ENCODE measurements around the gene ACAT1.
"Not testable (repeated sequence)": the region's sequence is repeated elsewhere in the genome, so short reads cannot be mapped to it uniquely, and the experiment has no call there.

The ACAT1 gene

DNA sequence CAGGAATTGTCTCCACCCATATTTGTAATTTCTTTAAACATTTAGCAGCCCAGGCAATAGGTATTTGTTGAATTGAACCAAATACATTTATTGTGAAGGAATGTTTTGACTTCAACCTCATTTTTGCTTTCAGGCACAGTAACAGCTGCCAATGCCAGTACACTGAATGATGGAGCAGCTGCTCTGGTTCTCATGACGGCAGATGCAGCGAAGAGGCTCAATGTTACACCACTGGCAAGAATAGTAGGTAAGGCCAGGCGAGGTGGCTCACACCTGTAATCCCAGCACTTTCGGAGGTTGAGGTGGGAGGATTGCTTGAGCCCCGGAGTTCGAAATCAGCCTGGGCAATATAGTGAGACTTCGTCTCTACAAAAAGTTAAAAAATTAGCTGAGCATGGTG, 20.9 kb downstream of the ACAT1 start:
- no peaks in the 10 kb centered on the region for H3K4me1 ChIP-seq (ENCODE audit: control insufficient read depth, insufficient read depth, low read length, poor library complexity, severe bottlenecking)
- no peaks in the 10 kb centered on the region for H3K9me3 ChIP-seq (ENCODE audit: control insufficient read depth, low read length)
- peaks cover 41% of the 10 kb centered on the region for H3K36me3 ChIP-seq (ENCODE audit: control insufficient read depth, insufficient read depth, low read length)
- H3K4me3 ChIP-seq (ENCODE audit: insufficient read depth, low read depth, low read length, poor library complexity, severe bottlenecking) = no peak overlapping the region
- no peak overlapping the region for H3K27ac ChIP-seq (ENCODE audit: insufficient read depth, low read length, poor library complexity, severe bottlenecking)
- H3K27me3 ChIP-seq (replicated peaks; ENCODE audit: control insufficient read depth, insufficient read depth, low read length, poor library complexity, severe bottlenecking) = no peaks in the 10 kb centered on the region
- no peak for DNase-seq

DNA sequence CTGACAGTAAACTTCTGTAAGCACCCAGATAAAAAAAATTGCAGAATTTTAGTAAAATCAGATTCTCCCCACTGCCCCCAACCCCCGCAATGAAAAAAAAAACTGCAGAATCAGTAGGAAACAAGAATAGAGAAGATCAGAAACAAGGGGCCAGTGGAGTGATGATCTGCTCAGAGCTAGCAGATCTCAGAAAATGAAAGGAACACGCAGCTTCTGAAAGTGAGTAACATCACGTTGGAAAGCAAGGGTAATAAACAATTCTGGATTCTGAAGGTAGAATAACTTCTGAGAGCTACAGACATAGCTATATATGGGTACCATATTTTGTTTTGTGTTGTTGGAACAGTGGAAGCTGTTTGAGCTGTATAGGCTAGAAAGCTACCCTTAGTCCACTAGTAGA, 23.2 kb downstream of the ACAT1 start:
- H3K9me3 ChIP-seq (ENCODE audit: control insufficient read depth, low read length) = no peaks in the 10 kb centered on the region
- peaks cover 57% of the 10 kb centered on the region for H3K36me3 ChIP-seq (ENCODE audit: control insufficient read depth, insufficient read depth, low read length)

DNA sequence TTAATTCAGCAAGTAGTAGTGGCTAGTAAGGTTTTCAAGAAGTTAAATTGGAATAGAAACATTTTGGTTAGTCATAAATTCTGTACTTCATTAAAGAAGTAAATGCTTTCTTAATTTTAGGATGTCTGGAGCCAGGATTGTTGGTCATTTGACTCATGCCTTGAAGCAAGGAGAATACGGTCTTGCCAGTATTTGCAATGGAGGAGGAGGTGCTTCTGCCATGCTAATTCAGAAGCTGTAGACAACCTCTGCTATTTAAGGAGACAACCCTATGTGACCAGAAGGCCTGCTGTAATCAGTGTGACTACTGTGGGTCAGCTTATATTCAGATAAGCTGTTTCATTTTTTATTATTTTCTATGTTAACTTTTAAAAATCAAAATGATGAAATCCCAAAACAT, 25.8 kb downstream of the ACAT1 start:
- DNase-seq = no peak
- no peaks in the 10 kb centered on the region for H3K9me3 ChIP-seq (ENCODE audit: control insufficient read depth, low read length)
- no peaks in the 10 kb centered on the region for H3K27me3 ChIP-seq (replicated peaks; ENCODE audit: control insufficient read depth, insufficient read depth, low read length, poor library complexity, severe bottlenecking)
- no peaks in the 10 kb centered on the region for H3K4me1 ChIP-seq (ENCODE audit: control insufficient read depth, insufficient read depth, low read length, poor library complexity, severe bottlenecking)
- peaks cover 63% of the 10 kb centered on the region for H3K36me3 ChIP-seq (ENCODE audit: control insufficient read depth, insufficient read depth, low read length)
- H3K4me3 ChIP-seq (ENCODE audit: insufficient read depth, low read depth, low read length, poor library complexity, severe bottlenecking) = no peak overlapping the region
- no peak overlapping the region for H3K27ac ChIP-seq (ENCODE audit: insufficient read depth, low read length, poor library complexity, severe bottlenecking)

More for the DNA sequence above, 23.2 kb downstream of the ACAT1 start:
- no peak for DNase-seq
- Histone ChIP-seq H3K4me3 (ENCODE audit: insufficient read depth, low read depth, low read length, poor library complexity, severe bottlenecking) (no peak overlapping the region), H3K4me1 (ENCODE audit: control insufficient read depth, insufficient read depth, low read length, poor library complexity, severe bottlenecking) (no peaks in the 10 kb centered on the region), H3K27ac (ENCODE audit: insufficient read depth, low read length, poor library complexity, severe bottlenecking) (no peak overlapping the region), H3K27me3 (replicated peaks; ENCODE audit: control insufficient read depth, insufficient read depth, low read length, poor library complexity, severe bottlenecking) (no peaks in the 10 kb centered on the region)

DNA sequence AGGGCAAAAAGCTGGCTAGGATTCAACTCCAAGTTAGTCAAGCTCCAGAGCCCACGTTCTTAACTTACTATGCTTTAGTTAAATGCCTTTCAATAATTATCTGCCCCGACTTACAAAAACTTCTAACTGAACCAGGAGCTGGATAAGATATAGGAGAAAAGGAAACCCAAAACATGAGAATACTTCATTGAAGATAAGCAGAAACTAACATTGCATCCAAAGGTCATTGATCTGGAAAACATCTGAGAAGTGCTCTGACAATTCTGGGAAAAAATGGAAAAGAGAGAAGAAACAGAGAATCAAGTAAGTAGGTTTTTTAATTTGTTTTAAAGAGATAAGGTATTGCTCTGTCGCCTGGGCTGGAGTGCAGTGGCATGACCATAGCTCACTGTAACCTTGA, 27.2 kb downstream of the ACAT1 start:
- Histone ChIP-seq H3K27ac (ENCODE audit: insufficient read depth, low read length, poor library complexity, severe bottlenecking) (no peak overlapping the region), H3K36me3 (ENCODE audit: control insufficient read depth, insufficient read depth, low read length) (peaks cover 64% of the 10 kb centered on the region), H3K9me3 (ENCODE audit: control insufficient read depth, low read length) (no peaks in the 10 kb centered on the region), H3K4me1 (ENCODE audit: control insufficient read depth, insufficient read depth, low read length, poor library complexity, severe bottlenecking) (no peaks in the 10 kb centered on the region), H3K4me3 (ENCODE audit: insufficient read depth, low read depth, low read length, poor library complexity, severe bottlenecking) (no peak overlapping the region), H3K27me3 (replicated peaks; ENCODE audit: control insufficient read depth, insufficient read depth, low read length, poor library complexity, severe bottlenecking) (no peaks in the 10 kb centered on the region)
- DNase-seq = no peak

DNA sequence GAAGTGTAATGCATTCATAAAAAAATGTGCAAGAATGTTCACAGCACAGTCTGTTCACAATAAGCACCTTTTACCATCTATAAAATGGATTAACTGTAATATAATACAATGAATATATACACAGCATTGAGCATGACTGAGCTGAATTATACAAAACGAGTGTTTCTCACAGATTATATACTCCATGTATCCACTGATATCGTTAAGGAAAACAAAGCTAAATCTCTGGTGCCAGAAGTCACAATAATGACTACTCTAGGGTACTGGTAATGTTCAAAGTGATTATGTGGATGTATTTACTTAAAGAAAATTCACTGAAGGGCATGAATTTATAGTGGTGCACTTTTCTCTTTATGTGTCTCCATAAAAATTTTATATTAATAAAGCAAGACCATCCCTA, 33.2 kb downstream of the ACAT1 start:
- peaks cover 69% of the 10 kb centered on the region for H3K36me3 ChIP-seq (ENCODE audit: control insufficient read depth, insufficient read depth, low read length)
- no peaks in the 10 kb centered on the region for H3K9me3 ChIP-seq (ENCODE audit: control insufficient read depth, low read length)
- DNase-seq = no peak
- no peak overlapping the region for H3K4me3 ChIP-seq (ENCODE audit: insufficient read depth, low read depth, low read length, poor library complexity, severe bottlenecking)
- H3K27ac ChIP-seq (ENCODE audit: insufficient read depth, low read length, poor library complexity, severe bottlenecking) = no peak overlapping the region
- H3K27me3 ChIP-seq (replicated peaks; ENCODE audit: control insufficient read depth, insufficient read depth, low read length, poor library complexity, severe bottlenecking) = no peaks in the 10 kb centered on the region
- no peaks in the 10 kb centered on the region for H3K4me1 ChIP-seq (ENCODE audit: control insufficient read depth, insufficient read depth, low read length, poor library complexity, severe bottlenecking)

DNA sequence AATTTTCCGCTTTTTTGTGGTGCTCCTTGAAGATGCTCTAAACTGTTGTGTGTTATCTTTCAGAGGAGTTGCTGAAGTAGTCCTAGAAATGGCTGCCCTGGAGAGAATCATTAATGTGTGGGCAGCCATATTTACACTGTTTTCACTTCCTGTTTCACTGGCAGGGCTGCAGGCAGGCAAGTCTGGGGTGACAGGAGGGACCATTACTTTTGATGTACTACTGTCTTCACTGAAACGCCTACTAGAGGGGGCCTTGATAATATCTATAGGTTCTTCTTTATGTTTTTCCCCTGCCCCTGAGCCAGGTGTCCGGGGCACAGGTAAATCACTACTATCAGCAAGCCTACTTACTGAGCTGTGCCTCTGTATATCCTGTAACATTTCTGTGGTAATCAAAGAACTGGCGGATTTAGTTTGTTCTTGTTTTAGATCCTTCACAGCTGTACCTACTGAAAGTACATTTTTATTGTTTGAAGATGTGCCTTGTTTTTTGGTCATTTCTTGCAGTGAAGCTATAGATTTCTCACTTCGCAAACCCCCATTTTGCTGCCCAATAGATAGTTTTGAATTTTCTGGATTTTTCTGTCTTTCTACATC, 39.7 kb downstream of the ACAT1 start:
- Histone ChIP-seq H3K9me3 (ENCODE audit: control insufficient read depth, low read length) (no peaks in the 10 kb centered on the region), H3K27ac (ENCODE audit: insufficient read depth, low read length, poor library complexity, severe bottlenecking) (peak overlapping the region; percentile 9)
- no peak for DNase-seq

DNA sequence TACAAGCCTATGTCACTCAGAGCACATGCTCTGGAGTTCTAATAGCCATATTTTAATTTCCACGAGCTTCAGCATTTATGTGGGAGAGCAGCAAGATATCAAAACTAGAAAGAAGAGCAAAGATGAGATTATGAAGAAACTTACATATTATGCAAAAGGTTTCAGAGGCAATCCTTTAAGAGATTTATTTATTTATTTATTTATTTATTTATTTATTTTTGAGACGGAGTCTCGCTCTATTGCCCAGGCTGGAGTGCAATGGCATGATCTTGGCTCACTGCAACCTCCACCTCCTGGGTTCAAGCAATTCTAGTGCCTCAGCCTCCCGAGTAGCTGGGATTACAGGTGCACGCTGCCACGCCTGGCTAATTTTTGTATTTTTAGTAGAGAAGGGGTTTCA, 41.5 kb downstream of the ACAT1 start:
- peaks cover 66% of the 10 kb centered on the region for H3K36me3 ChIP-seq (ENCODE audit: control insufficient read depth, insufficient read depth, low read length)
- H3K4me3 ChIP-seq (ENCODE audit: insufficient read depth, low read depth, low read length, poor library complexity, severe bottlenecking); H3K27me3 ChIP-seq (replicated peaks; ENCODE audit: control insufficient read depth, insufficient read depth, low read length, poor library complexity, severe bottlenecking); DNase-seq; H3K9me3 ChIP-seq (ENCODE audit: control insufficient read depth, low read length); H3K27ac ChIP-seq (ENCODE audit: insufficient read depth, low read length, poor library complexity, severe bottlenecking); H3K4me1 ChIP-seq (ENCODE audit: control insufficient read depth, insufficient read depth, low read length, poor library complexity, severe bottlenecking): not testable (repeated sequence)

More for the DNA sequence above, 39.7 kb downstream of the ACAT1 start:
- no peak overlapping the region for H3K4me3 ChIP-seq (ENCODE audit: insufficient read depth, low read depth, low read length, poor library complexity, severe bottlenecking)
- no peaks in the 10 kb centered on the region for H3K27me3 ChIP-seq (replicated peaks; ENCODE audit: control insufficient read depth, insufficient read depth, low read length, poor library complexity, severe bottlenecking)
- no peaks in the 10 kb centered on the region for H3K4me1 ChIP-seq (ENCODE audit: control insufficient read depth, insufficient read depth, low read length, poor library complexity, severe bottlenecking)
- peaks cover 67% of the 10 kb centered on the region for H3K36me3 ChIP-seq (ENCODE audit: control insufficient read depth, insufficient read depth, low read length)

DNA sequence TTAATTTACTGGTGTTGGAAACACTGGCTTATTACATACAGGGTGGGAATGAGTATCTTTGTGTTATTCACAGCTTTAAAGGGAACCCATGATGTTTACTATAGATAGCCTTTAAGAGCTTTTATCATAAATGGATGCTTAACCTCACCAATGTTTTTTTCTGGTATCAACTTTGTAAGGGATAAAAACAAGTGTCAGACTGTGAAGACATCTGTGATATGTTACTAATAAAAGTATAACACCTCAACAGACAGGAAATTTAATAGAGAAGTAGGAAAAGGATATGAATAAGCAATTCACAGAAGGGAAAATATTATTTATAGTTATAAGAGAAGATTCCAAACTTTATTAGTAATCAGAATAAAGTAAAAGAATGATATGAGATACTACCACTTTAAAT, 46.3 kb downstream of the ACAT1 start:
- Histone ChIP-seq H3K36me3 (ENCODE audit: control insufficient read depth, insufficient read depth, low read length) (peaks cover 60% of the 10 kb centered on the region), H3K27ac (ENCODE audit: insufficient read depth, low read length, poor library complexity, severe bottlenecking) (no peak overlapping the region), H3K27me3 (replicated peaks; ENCODE audit: control insufficient read depth, insufficient read depth, low read length, poor library complexity, severe bottlenecking) (no peaks in the 10 kb centered on the region), H3K9me3 (ENCODE audit: control insufficient read depth, low read length) (no peaks in the 10 kb centered on the region), H3K4me1 (ENCODE audit: control insufficient read depth, insufficient read depth, low read length, poor library complexity, severe bottlenecking) (no peaks in the 10 kb centered on the region), H3K4me3 (ENCODE audit: insufficient read depth, low read depth, low read length, poor library complexity, severe bottlenecking) (no peak overlapping the region)
- no peak for DNase-seq

DNA sequence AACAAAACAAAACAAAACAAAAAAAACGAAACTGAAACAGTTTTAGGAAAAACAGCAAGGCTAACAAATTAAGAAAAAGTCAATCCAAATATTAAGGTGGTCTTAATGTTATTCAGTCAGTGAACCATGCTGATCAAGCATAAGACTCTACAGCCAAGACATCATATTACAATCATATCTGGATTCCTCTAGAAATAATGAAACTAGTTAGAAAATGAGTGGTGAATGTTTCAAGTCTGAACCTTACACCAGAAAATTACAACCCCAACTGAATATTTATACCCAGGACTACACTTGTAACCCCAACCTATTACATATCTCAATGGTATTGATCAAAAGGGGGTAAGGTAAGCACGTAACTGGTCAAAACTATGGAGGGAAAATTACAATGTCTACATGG, 48.8 kb downstream of the ACAT1 start:
- DNase-seq = no peak
- H3K27ac ChIP-seq (ENCODE audit: insufficient read depth, low read length, poor library complexity, severe bottlenecking) = no peak overlapping the region
- H3K4me1 ChIP-seq (ENCODE audit: control insufficient read depth, insufficient read depth, low read length, poor library complexity, severe bottlenecking) = no peaks in the 10 kb centered on the region
- no peaks in the 10 kb centered on the region for H3K27me3 ChIP-seq (replicated peaks; ENCODE audit: control insufficient read depth, insufficient read depth, low read length, poor library complexity, severe bottlenecking)
- H3K36me3 ChIP-seq (ENCODE audit: control insufficient read depth, insufficient read depth, low read length) = peaks cover 61% of the 10 kb centered on the region
- H3K4me3 ChIP-seq (ENCODE audit: insufficient read depth, low read depth, low read length, poor library complexity, severe bottlenecking) = no peak overlapping the region
- no peaks in the 10 kb centered on the region for H3K9me3 ChIP-seq (ENCODE audit: control insufficient read depth, low read length)

DNA sequence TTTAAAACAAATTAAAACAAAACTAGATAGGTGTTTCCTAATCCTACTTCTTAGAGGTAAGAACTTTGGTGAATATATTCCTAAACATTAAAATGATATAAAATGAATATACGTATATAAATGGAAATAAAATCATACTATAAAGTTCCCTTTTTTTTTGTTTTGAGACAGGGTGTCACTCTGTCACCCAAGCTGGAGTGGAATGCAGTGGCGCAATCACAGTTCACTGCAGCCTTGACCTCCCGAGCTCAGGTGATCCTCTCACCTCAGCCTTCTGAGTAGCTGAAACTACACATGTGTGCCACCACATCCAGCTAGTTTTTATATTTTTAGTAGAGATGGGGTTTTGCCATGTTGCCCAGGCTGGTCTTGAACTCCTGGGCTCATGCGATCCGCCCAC, 56.2 kb downstream of the ACAT1 start:
- Histone ChIP-seq H3K36me3 (ENCODE audit: control insufficient read depth, insufficient read depth, low read length) (peaks cover 16% of the 10 kb centered on the region), H3K4me1 (ENCODE audit: control insufficient read depth, insufficient read depth, low read length, poor library complexity, severe bottlenecking) (no peaks in the 10 kb centered on the region), H3K9me3 (ENCODE audit: control insufficient read depth, low read length) (no peaks in the 10 kb centered on the region), H3K27me3 (replicated peaks; ENCODE audit: control insufficient read depth, insufficient read depth, low read length, poor library complexity, severe bottlenecking) (no peaks in the 10 kb centered on the region), H3K27ac (ENCODE audit: insufficient read depth, low read length, poor library complexity, severe bottlenecking) (no peak overlapping the region), H3K4me3 (ENCODE audit: insufficient read depth, low read depth, low read length, poor library complexity, severe bottlenecking) (no peak overlapping the region)
- DNase-seq = no peak

Measured in effector memory CD4-positive, alpha-beta T cell (primary cell).